MM.1S (cell line): Measurements from ENCODE around the gene PDXK.

Experiments
- EZH2 ChIP-seq: fragments of 300-600 bp; sonication (generic); optimal IDR thresholded peaks from 2 replicates; pipeline ENCODE3; 2017; ENCODE audit warnings: low read depth, mild to moderate bottlenecking, antibody characterized with exemption, low read length, mixed read lengths
- EZH2phosphoT487 ChIP-seq: fragments of 300-600 bp; sonication (generic); IDR thresholded peaks from 2 replicates; pipeline ENCODE4 v1.6.1; 2018; ENCODE audit warnings: antibody characterized with exemption, low read length
- TF ChIP-seq, protein P1 (sequence below): fragments of 300-600 bp; sonication (generic); IDR thresholded peaks from 2 replicates; pipeline ENCODE4 v1.5.1; 2016; ENCODE audit warnings: antibody characterized with exemption, low read length, mixed read lengths

DNA sequence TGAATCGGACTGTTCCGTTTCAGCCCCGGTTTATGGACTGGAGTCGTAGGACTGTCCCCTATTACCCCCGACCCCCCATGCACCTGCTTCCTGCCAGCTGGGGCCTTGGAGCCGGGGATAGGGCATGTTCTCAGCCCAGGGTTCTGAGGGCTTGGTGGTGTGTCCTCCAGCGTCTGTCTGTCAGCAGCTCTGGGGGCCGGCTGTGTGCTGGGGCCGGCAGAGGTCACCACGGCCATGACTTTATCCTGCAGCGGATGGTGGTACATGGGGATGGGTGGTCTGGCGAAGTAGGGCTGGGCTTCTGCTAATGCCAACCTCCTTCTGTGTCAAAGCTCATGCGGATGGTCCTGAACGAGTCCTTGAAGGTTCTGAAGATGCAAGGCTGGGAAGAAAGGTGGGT is 75.9 kb downstream of the PDXK start:
- TF ChIP-seq EZH2phosphoT487: no peak
- TF ChIP-seq, protein P1, sequence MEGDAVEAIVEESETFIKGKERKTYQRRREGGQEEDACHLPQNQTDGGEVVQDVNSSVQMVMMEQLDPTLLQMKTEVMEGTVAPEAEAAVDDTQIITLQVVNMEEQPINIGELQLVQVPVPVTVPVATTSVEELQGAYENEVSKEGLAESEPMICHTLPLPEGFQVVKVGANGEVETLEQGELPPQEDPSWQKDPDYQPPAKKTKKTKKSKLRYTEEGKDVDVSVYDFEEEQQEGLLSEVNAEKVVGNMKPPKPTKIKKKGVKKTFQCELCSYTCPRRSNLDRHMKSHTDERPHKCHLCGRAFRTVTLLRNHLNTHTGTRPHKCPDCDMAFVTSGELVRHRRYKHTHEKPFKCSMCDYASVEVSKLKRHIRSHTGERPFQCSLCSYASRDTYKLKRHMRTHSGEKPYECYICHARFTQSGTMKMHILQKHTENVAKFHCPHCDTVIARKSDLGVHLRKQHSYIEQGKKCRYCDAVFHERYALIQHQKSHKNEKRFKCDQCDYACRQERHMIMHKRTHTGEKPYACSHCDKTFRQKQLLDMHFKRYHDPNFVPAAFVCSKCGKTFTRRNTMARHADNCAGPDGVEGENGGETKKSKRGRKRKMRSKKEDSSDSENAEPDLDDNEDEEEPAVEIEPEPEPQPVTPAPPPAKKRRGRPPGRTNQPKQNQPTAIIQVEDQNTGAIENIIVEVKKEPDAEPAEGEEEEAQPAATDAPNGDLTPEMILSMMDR: no peak
- no peak for TF ChIP-seq EZH2
